H1 (cell line): ENCODE data around the gene PRKAR1B.

Experiments used
- ATF2 ChIP-seq: IDR thresholded peaks from 2 replicates; pipeline ENCODE4 v1.6.1; 2012; ENCODE audit warnings: low read length, inconsistent platforms
- CBX5 ChIP-seq: fragments of 300-800, 300-1000 bp; sonication (generic); IDR thresholded peaks from 2 replicates; pipeline ENCODE4 v1.7.1; 2016; ENCODE audit warnings: antibody characterized with exemption, low read length, low read depth
- CTCF ChIP-seq, 3 experiments: IDR thresholded peaks; 1 replicate in 2 of 3; 2 replicates in 1 of 3; pipeline versions ENCODE4 v1.5.1 to v1.6.1; 2011; ENCODE audit warnings: low read length in 3 of 3, mild to moderate bottlenecking in 3 of 3, inconsistent platforms in 2 of 3, low read depth in 1 of 3, moderate library complexity in 1 of 3; ENCODE audit not compliant: insufficient read depth in 1 of 3; ENCODE audit errors: control extremely low read depth in 1 of 3
- EP300 ChIP-seq, 2 experiments: IDR thresholded peaks; 1 replicate in 1 of 2; 2 replicates in 1 of 2; pipeline ENCODE4 v1.6.1; 2011 to 2012; ENCODE audit warnings: low read depth in 2 of 2, low read length in 2 of 2, mild to moderate bottlenecking in 2 of 2, borderline replicate concordance in 1 of 2, inconsistent platforms in 1 of 2, moderate library complexity in 1 of 2
- HDAC6 ChIP-seq: IDR thresholded peaks from one replicate; pipeline ENCODE4 v1.7.1; 2012; ENCODE audit warnings: low read depth, mild to moderate bottlenecking, inconsistent platforms, low read length, moderate library complexity
- JUND ChIP-seq: IDR thresholded peaks from 2 replicates; pipeline ENCODE4 v1.6.1; 2011; ENCODE audit warnings: mild to moderate bottlenecking, improper control_type of control experiment, low read length
- TF ChIP-seq, protein P1 (sequence below): IDR thresholded peaks from 2 replicates; pipeline ENCODE4 v1.6.1; 2011; ENCODE audit warnings: low read depth, mild to moderate bottlenecking, low read length; ENCODE audit not compliant: insufficient read depth

DNA sequence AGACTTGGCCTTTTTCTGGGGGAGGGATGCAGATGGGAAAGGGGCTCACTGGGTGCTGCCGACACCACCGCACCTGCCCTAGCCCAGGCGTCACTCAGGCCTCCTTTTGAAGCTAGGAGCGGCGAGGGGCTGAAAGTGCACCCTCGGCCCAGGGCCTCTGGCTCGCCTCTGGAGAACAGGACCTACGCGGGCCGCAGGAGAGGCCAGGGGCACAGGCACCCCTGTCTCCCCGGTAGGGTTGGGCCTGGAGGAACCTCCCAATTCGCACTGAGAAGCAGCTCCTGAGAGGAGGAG is 46.5 kb upstream of the PRKAR1B start:
- TF ChIP-seq HDAC6 (no peak), EP300 (IDR thresholded peaks at IDR 0.05; ENCODE audit: borderline replicate concordance in 1 of 2, low read depth in 2 of 2, low read length in 2 of 2) (no peak), ATF2 (no peak), CTCF (IDR thresholded peaks at IDR 0.05; ENCODE audit: control extremely low read depth in 1 of 3, insufficient read depth in 1 of 3, low read depth in 1 of 3, low read length in 3 of 3) (no peak), JUND (no peak), CBX5 (no peak)
- TF ChIP-seq, protein P1, sequence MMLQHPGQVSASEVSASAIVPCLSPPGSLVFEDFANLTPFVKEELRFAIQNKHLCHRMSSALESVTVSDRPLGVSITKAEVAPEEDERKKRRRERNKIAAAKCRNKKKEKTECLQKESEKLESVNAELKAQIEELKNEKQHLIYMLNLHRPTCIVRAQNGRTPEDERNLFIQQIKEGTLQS: no peak
